HEK293 (cell line): Measurements from ENCODE around the gene GUCY1B1.

Experiments used
- CTCF ChIA-PET: fragments of 350-600 bp; formaldehyde crosslinking; extraction: SDS; loops from one replicate; lab custom pipeline; 2021; ENCODE audit warnings: antibody characterized with exemption; lab: Yijun Ruan, JAX
- POLR2A ChIA-PET: fragments of 300-600 bp; formaldehyde crosslinking; extraction: SDS; loops from one replicate; lab custom pipeline; 2020; ENCODE audit warnings: antibody characterized with exemption, inconsistent platforms; lab: Yijun Ruan, JAX
- H3K27ac ChIP-seq: fragments of 200-500 bp; sonication (Bioruptor generic); 2 replicates; pipeline ENCODE4 v1.5.1; 2014; ENCODE audit warnings: low read depth, low read length, control low read depth, inconsistent platforms; ENCODE audit errors: extremely low read depth
- H3K36me3 ChIP-seq, 2 experiments: fragments of 200-500 bp in 1 of 2; sonication (Bioruptor generic) in 1 of 2; 1 replicate in 1 of 2; 2 replicates in 1 of 2; pipeline ENCODE4 v1.5.1; 2014 to 2017; ENCODE audit warnings: inconsistent platforms in 2 of 2, low read length in 2 of 2; ENCODE audit not compliant: control insufficient read depth in 2 of 2, insufficient read depth in 1 of 2
- H3K4me1 ChIP-seq: fragments of 200-500 bp; sonication (Bioruptor generic); 2 replicates; pipeline ENCODE4 v1.5.1; 2014; ENCODE audit warnings: mild to moderate bottlenecking, low read length, inconsistent platforms; ENCODE audit not compliant: control insufficient read depth, insufficient read depth
- H3K4me3 ChIP-seq: 2 replicates; pipeline ENCODE4 v1.5.1; 2011; ENCODE audit warnings: low read depth, mild to moderate bottlenecking, control low read depth, low read length, moderate library complexity
- H3K9me3 ChIP-seq: fragments of 200-500 bp; sonication (Bioruptor generic); 2 replicates; pipeline ENCODE4 v1.5.1; 2014; ENCODE audit warnings: low read depth, low read length, inconsistent platforms; ENCODE audit not compliant: control insufficient read depth, insufficient read depth
- ZBTB17 ChIP-seq: fragments of 450-650 bp; formaldehyde crosslinking; IDR thresholded peaks from 2 replicates; pipeline ENCODE4 v1.5.1; 2016; ENCODE audit warnings: missing biosample characterization, missing genetic modification characterization
- ZFP41 ChIP-seq: fragments of 450-650 bp; formaldehyde crosslinking; IDR thresholded peaks from 2 replicates; pipeline ENCODE4 v1.5.1; 2016; ENCODE audit warnings: missing biosample characterization, missing genetic modification characterization, borderline replicate concordance
- ZNF114 ChIP-seq: fragments of 450-650 bp; formaldehyde crosslinking; IDR thresholded peaks from 2 replicates; pipeline ENCODE4 v1.5.0; 2017; ENCODE audit warnings: missing biosample characterization, missing genetic modification characterization
- ZNF132 ChIP-seq: fragments of 450-650 bp; formaldehyde crosslinking; IDR thresholded peaks from 2 replicates; pipeline ENCODE4 v1.5.1; 2017; ENCODE audit warnings: missing biosample characterization, missing genetic modification characterization, borderline replicate concordance
- ZNF169 ChIP-seq: fragments of 450-650 bp; formaldehyde crosslinking; IDR thresholded peaks from 2 replicates; pipeline ENCODE4 v1.5.1; 2016; ENCODE audit warnings: missing biosample characterization, missing genetic modification characterization
- ZNF23 ChIP-seq: fragments of 450-650 bp; formaldehyde crosslinking; IDR thresholded peaks from 2 replicates; pipeline ENCODE4 v1.5.1; 2016; ENCODE audit warnings: missing biosample characterization, missing genetic modification characterization, borderline replicate concordance
- ZNF302 ChIP-seq: fragments of 450-650 bp; formaldehyde crosslinking; IDR thresholded peaks from 2 replicates; pipeline ENCODE4 v1.5.1; 2016; ENCODE audit warnings: missing biosample characterization, missing genetic modification characterization, low read depth
- ZNF311 ChIP-seq: fragments of 450-650 bp; formaldehyde crosslinking; IDR thresholded peaks from 2 replicates; pipeline ENCODE4 v1.5.1; 2017; ENCODE audit warnings: missing biosample characterization, missing genetic modification characterization, borderline replicate concordance
- ZNF433 ChIP-seq: fragments of 450-650 bp; formaldehyde crosslinking; IDR thresholded peaks from 2 replicates; pipeline ENCODE4 v1.5.1; 2016; ENCODE audit warnings: missing biosample characterization, missing genetic modification characterization, low read depth
- ZNF777 ChIP-seq: fragments of 450-650 bp; formaldehyde crosslinking; IDR thresholded peaks from 2 replicates; pipeline ENCODE4 v1.5.1; 2017; ENCODE audit warnings: missing biosample characterization, missing genetic modification characterization, borderline replicate concordance
- TF ChIP-seq, protein P1 (sequence below): fragments of 450-650 bp; formaldehyde crosslinking; IDR thresholded peaks from 2 replicates; pipeline ENCODE4 v1.5.1; 2016; ENCODE audit warnings: missing biosample characterization, missing genetic modification characterization
- TF ChIP-seq, protein P2 (sequence below): fragments of 450-650 bp; formaldehyde crosslinking; IDR thresholded peaks from 2 replicates; pipeline ENCODE4 v1.5.1; 2016; ENCODE audit warnings: missing biosample characterization, missing genetic modification characterization

Gene GUCY1B1

DNA sequence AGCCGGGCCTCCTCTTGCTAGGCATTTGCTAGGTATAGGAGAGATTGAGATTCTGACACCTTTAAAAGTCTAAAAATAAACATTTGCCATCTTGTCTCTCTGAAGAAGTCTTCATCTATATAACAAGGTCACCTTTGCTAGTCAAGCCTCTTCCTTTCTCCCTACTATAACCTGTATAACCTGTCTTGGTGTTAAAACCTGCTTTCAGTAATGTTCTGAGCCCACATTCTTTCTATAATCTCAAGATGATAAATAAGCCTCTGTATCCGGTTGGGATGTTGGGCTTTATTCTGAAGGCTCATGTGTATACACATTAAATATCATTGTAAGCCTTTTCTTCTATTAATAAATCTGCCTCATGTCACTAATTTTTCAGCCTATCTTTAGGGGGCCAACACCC is 97.1 kb downstream of the GUCY1B1 start:
- no peak for TF ChIP-seq ZBTB17 (tag by site-specific recombination)
- TF ChIP-seq, protein P1, sequence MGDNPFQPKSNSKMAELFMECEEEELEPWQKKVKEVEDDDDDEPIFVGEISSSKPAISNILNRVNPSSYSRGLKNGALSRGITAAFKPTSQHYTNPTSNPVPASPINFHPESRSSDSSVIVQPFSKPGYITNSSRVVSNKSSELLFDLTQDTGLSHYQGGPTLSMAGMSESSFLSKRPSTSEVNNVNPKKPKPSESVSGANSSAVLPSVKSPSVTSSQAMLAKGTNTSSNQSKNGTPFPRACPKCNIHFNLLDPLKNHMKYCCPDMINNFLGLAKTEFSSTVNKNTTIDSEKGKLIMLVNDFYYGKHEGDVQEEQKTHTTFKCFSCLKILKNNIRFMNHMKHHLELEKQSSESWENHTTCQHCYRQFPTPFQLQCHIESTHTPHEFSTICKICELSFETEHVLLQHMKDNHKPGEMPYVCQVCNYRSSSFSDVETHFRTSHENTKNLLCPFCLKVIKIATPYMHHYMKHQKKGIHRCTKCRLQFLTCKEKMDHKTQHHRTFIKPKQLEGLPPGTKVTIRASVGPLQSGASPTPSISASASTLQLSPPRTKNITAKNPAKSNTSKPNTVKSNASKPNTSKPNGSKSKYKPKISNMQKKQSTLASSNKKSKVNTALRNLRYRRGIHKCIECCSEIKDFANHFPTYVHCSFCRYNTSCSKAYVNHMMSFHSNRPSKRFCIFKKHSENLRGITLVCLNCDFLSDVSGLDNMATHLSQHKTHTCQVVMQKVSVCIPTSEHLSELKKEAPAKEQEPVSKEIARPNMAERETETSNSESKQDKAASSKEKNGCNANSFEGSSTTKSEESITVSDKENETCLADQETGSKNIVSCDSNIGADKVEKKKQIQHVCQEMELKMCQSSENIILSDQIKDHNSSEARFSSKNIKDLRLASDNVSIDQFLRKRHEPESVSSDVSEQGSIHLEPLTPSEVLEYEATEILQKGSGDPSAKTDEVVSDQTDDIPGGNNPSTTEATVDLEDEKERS (tag by site-specific recombination), result no peak
- TF ChIP-seq ZNF23 (tag by site-specific recombination), result no peak
- TF ChIP-seq ZNF114 (tag by site-specific recombination), result no peak
- TF ChIP-seq ZNF132 (tag by site-specific recombination), result no peak
- no peak for TF ChIP-seq ZNF777
- TF ChIP-seq ZFP41 (tag by site-specific recombination), result no peak
- no peak for TF ChIP-seq ZNF302 (tag by site-specific recombination)
- TF ChIP-seq, protein P2, sequence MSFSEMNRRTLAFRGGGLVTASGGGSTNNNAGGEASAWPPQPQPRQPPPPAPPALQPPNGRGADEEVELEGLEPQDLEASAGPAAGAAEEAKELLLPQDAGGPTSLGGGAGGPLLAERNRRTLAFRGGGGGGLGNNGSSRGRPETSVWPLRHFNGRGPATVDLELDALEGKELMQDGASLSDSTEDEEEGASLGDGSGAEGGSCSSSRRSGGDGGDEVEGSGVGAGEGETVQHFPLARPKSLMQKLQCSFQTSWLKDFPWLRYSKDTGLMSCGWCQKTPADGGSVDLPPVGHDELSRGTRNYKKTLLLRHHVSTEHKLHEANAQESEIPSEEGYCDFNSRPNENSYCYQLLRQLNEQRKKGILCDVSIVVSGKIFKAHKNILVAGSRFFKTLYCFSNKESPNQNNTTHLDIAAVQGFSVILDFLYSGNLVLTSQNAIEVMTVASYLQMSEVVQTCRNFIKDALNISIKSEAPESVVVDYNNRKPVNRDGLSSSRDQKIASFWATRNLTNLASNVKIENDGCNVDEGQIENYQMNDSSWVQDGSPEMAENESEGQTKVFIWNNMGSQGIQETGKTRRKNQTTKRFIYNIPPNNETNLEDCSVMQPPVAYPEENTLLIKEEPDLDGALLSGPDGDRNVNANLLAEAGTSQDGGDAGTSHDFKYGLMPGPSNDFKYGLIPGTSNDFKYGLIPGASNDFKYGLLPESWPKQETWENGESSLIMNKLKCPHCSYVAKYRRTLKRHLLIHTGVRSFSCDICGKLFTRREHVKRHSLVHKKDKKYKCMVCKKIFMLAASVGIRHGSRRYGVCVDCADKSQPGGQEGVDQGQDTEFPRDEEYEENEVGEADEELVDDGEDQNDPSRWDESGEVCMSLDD (tag by site-specific recombination), result no peak
- no peak for TF ChIP-seq ZNF169 (tag by site-specific recombination)
- no peak for TF ChIP-seq ZNF433 (tag by site-specific recombination)
- TF ChIP-seq ZNF311 (tag by site-specific recombination), result no peak
- CTCF ChIA-PET, result no interaction called here
- Histone ChIP-seq H3K27ac (no peak overlapping the region), H3K4me3 (no peak overlapping the region), H3K4me1 (no peaks in the 10 kb centered on the region), H3K9me3 (no peaks in the 10 kb centered on the region), H3K36me3 (no peaks in the 10 kb centered on the region)
- POLR2A ChIA-PET, result no interaction called here
